ENCODE results near the gene APOL5.
"Not testable (repeated sequence)": the region's sequence is repeated elsewhere in the genome, so short reads cannot be mapped to it uniquely, and the experiment has no call there.

The APOL5 gene

GRCh38 chr22:35711336-35711735 lies 6.3 kb upstream of the APOL5 start:
- DNase-seq (ENCODE audit: low read depth in 2 of 2) = no peak

- no peak for DNase-seq (ENCODE audit: low read depth in 2 of 2)
These were observed 5.0 kb upstream of the APOL5 start for GRCh38 chr22:35712672-35713071.

GRCh38 chr22:35719212-35719875 lies 1.7 kb downstream of the APOL5 start:
- DNase-seq (ENCODE audit: low read depth in 2 of 2) = no peak

GRCh38 chr22:35721960-35722359 lies 4.3 kb downstream of the APOL5 start:
- no peak for DNase-seq (ENCODE audit: low read depth in 2 of 2)

- no peak for DNase-seq (ENCODE audit: low read depth in 2 of 2)
These were observed 7.8 kb downstream of the APOL5 start for GRCh38 chr22:35725521-35725920.

GRCh38 chr22:35726398-35726797 lies 8.7 kb downstream of the APOL5 start:
- DNase-seq (ENCODE audit: low read depth in 2 of 2) = no peak

GRCh38 chr22:35726933-35727332 lies 9.3 kb downstream of the APOL5 start:
- DNase-seq (ENCODE audit: low read depth in 2 of 2) = no peak

- no peak for DNase-seq (ENCODE audit: low read depth in 2 of 2)
These were observed 9.8 kb downstream of the APOL5 start for GRCh38 chr22:35727436-35727835.

GRCh38 chr22:35728639-35729308 lies 11.1 kb downstream of the APOL5 start:
- no peak for DNase-seq (ENCODE audit: low read depth in 2 of 2)

- no peak for DNase-seq (ENCODE audit: low read depth in 2 of 2)
These were observed 11.6 kb downstream of the APOL5 start for GRCh38 chr22:35729309-35729698.

- no peak for DNase-seq (ENCODE audit: low read depth in 2 of 2)
These were observed 13.6 kb downstream of the APOL5 start for GRCh38 chr22:35731321-35731720.

- no peak for DNase-seq (ENCODE audit: low read depth in 2 of 2)
These were observed 14.4 kb downstream of the APOL5 start for GRCh38 chr22:35732116-35732515.

- DNase-seq (ENCODE audit: low read depth in 2 of 2) = no peak
These were observed 15.4 kb downstream of the APOL5 start for GRCh38 chr22:35733036-35733435.

GRCh38 chr22:35733791-35734516 lies 16.3 kb downstream of the APOL5 start:
- no peak for DNase-seq (ENCODE audit: low read depth in 2 of 2)

- no peak for DNase-seq (ENCODE audit: low read depth in 2 of 2)
These were observed 16.8 kb downstream of the APOL5 start for GRCh38 chr22:35734517-35734827.

GRCh38 chr22:35735542-35735941 lies 17.9 kb downstream of the APOL5 start:
- no peak for DNase-seq (ENCODE audit: low read depth in 2 of 2)

GRCh38 chr22:35736166-35736565 lies 18.5 kb downstream of the APOL5 start:
- DNase-seq (ENCODE audit: low read depth in 2 of 2) = no peak

- no peak for DNase-seq (ENCODE audit: low read depth in 2 of 2)
These were observed 19.0 kb downstream of the APOL5 start for GRCh38 chr22:35736701-35737100.

- DNase-seq (ENCODE audit: low read depth in 2 of 2) = not testable (repeated sequence)
These were observed 20.2 kb downstream of the APOL5 start for GRCh38 chr22:35737886-35738285.

- DNase-seq (ENCODE audit: low read depth in 2 of 2) = no peak
These were observed 21.6 kb downstream of the APOL5 start for GRCh38 chr22:35739076-35739930.

- DNase-seq (ENCODE audit: low read depth in 2 of 2) = no peak
These were observed 22.3 kb downstream of the APOL5 start for GRCh38 chr22:35739931-35740380.

- DNase-seq (ENCODE audit: low read depth in 2 of 2) = no peak
These were observed 22.9 kb downstream of the APOL5 start for GRCh38 chr22:35740616-35741015.

Measured in stimulated activated CD4-positive, alpha-beta T cell treated with anti-CD3 and anti-CD28 coated beads, Interleukin-1b, Interleukin-23, amount 100 ng/mL, for 1 hour (primary cell).